K562 (cell line): Measurements from ENCODE around the gene UBE2C. TPM values are rescaled to one million over a fixed set of nuclear protein-coding genes. Genes with fewer than 3 reads are reported as not detected.

ENCODE experiments used
- ATAC-seq: fragments of 200-7000 bp; cut with Tn5 transposase; 3 replicates; pipeline ENCODE4 v1.9.1; 2020; ENCODE audit warnings: moderate library complexity
- Bru-seq: library from RNA; stranded (reverse); fragments of 400-500 nt; gene quantifications from one replicate; lab custom pipeline; 2021; lab: Mats Ljungman, UMichigan
- BruChase-seq, 2 experiments: library from RNA; stranded (reverse); fragments of 400-500 nt; gene quantifications; one replicate each; lab custom pipeline; 2021; lab: Mats Ljungman, UMichigan
- BruUV-seq: library from RNA; stranded (reverse); fragments of 400-500 nt; replicated peaks from 2 replicates; lab custom pipeline; 2021; lab: Mats Ljungman, UMichigan
- CTCF ChIA-PET: fragments of 300-600 bp; formaldehyde crosslinking; extraction: SDS; loops from one replicate; lab custom pipeline; 2021; ENCODE audit warnings: low intra/inter-chr PET ratio; lab: Yijun Ruan, JAX
- POLR2A ChIA-PET: fragments of 300-600, 350-650 bp; sonication (Branson Sonifier 250); formaldehyde crosslinking; extraction: SDS; loops from one replicate; lab custom pipeline; 2021; ENCODE audit warnings: antibody characterized with exemption, inconsistent platforms; lab: Yijun Ruan, JAX
- DNase-seq, 4 experiments: peaks; one replicate each; pipeline versions ENCODE4 v3.0.0 to v3.0.0-alpha.2; 2011 to 2018; ENCODE audit warnings: low spot score in 3 of 4, mixed read lengths in 3 of 4; ENCODE audit errors: extremely low read depth in 1 of 4
- FAIRE-seq: peaks from 2 replicates; lab custom pipeline; 2011; peaks lifted over from hg19 to GRCh38; lab: Jason Lieb, UNC
- H2AFZ ChIP-seq: 2 replicates; pipeline ENCODE4 v1.6.0; 2011; ENCODE audit warnings: low read depth, low read length, control low read depth, inconsistent platforms
- H3K27ac ChIP-seq: fragments of 200-600 bp; 3 replicates; pipeline ENCODE4 v1.8.0; 2011; ENCODE audit warnings: low read depth, mild to moderate bottlenecking, control low read depth, inconsistent platforms, low read length, moderate library complexity, mixed read lengths; ENCODE audit errors: extremely low read depth
- H3K27me3 ChIP-seq, 2 experiments: fragments of 300-600 bp in 1 of 2; 2 replicates in 1 of 2; 3 replicates in 1 of 2; pipeline versions ENCODE4 v1.6.0 to v1.8.0; 2011; ENCODE audit warnings: inconsistent platforms in 2 of 2, low read length in 2 of 2, mild to moderate bottlenecking in 1 of 2, mixed read lengths in 1 of 2, moderate library complexity in 1 of 2; ENCODE audit not compliant: control insufficient read depth in 2 of 2, insufficient read depth in 2 of 2
- H3K36me3 ChIP-seq: fragments of 300-600 bp; 3 replicates; pipeline ENCODE4 v1.8.0; 2011; ENCODE audit warnings: mild to moderate bottlenecking, low read length, inconsistent platforms; ENCODE audit not compliant: control insufficient read depth, insufficient read depth
- H3K4me1 ChIP-seq, 2 experiments: fragments of 200-600 bp in 1 of 2; replicated peaks in 1 of 2; 2 replicates in 1 of 2; 3 replicates in 1 of 2; pipeline versions ENCODE4 v1.5.1 to v1.8.0; 2011; ENCODE audit warnings: inconsistent platforms in 2 of 2, low read length in 2 of 2, mild to moderate bottlenecking in 1 of 2, mixed read lengths in 1 of 2, moderate library complexity in 1 of 2; ENCODE audit not compliant: control insufficient read depth in 2 of 2, insufficient read depth in 2 of 2
- H3K4me2 ChIP-seq: 2 replicates; pipeline ENCODE4 v1.6.1; 2011; ENCODE audit warnings: low read length, control low read depth, inconsistent platforms, mixed read lengths; ENCODE audit not compliant: insufficient read depth
- H3K4me3 ChIP-seq: fragments of 200-600 bp; sonication (generic), shearing (Covaris generic); 2 replicates; pipeline ENCODE4 v1.5.1; 2016; ENCODE audit warnings: control low read depth, inconsistent platforms
- H3K79me2 ChIP-seq: fragments of 200-600 bp; 3 replicates; pipeline ENCODE4 v1.8.0; 2011; ENCODE audit warnings: low read length, inconsistent platforms; ENCODE audit not compliant: control insufficient read depth, insufficient read depth
- H3K9ac ChIP-seq, 2 experiments: 2 replicates each; pipeline versions ENCODE4 v1.6.0 to v1.6.1; 2011; ENCODE audit warnings: low read depth in 2 of 2, low read length in 2 of 2, control low read depth in 1 of 2, inconsistent platforms in 1 of 2, mild to moderate bottlenecking in 1 of 2, mixed read lengths in 1 of 2; ENCODE audit not compliant: insufficient read depth in 1 of 2
- H3K9me1 ChIP-seq: one replicate; pipeline ENCODE4 v1.6.0; 2011; ENCODE audit warnings: inconsistent platforms, mild to moderate bottlenecking, low read length, moderate library complexity; ENCODE audit not compliant: control insufficient read depth, insufficient read depth
- H3K9me3 ChIP-seq: replicated peaks from 2 replicates; pipeline ENCODE4 v1.5.1; 2011; ENCODE audit warnings: low read depth, low read length, inconsistent platforms; ENCODE audit not compliant: control insufficient read depth, insufficient read depth
- H4K20me1 ChIP-seq: replicated peaks from 2 replicates; pipeline ENCODE4 v1.6.1; 2011; ENCODE audit warnings: low read length, inconsistent platforms, mixed read lengths; ENCODE audit not compliant: control insufficient read depth, insufficient read depth
- BACH1 ChIP-seq: fragments of 200-800 bp; sonication (Bioruptor generic); IDR thresholded peaks from 2 replicates; pipeline ENCODE4 v1.6.1; 2016; ENCODE audit warnings: missing genetic modification characterization, missing compliant biosample characterization
- CTBP1 ChIP-seq: fragments of 450-650 bp; IDR thresholded peaks from 2 replicates; pipeline ENCODE4 v1.6.1; 2016; ENCODE audit warnings: borderline replicate concordance
- FOXA1 ChIP-seq: fragments of 450-650 bp; IDR thresholded peaks from 2 replicates; pipeline ENCODE4 v1.6.1; 2016; ENCODE audit warnings: mild to moderate bottlenecking, borderline replicate concordance
- JUNB ChIP-seq: fragments of 450-650 bp; formaldehyde crosslinking; conservative IDR thresholded peaks from 2 replicates; pipeline ENCODE4 v1.4.0; 2020; ENCODE audit warnings: mild to moderate bottlenecking
- NFYB ChIP-seq: IDR thresholded peaks from 2 replicates; pipeline ENCODE4 v1.6.1; 2011; ENCODE audit warnings: mild to moderate bottlenecking, moderate library complexity; ENCODE audit not compliant: insufficient read length; ENCODE audit errors: extremely low read depth
- POLR2G ChIP-seq: fragments of 200-400 bp; formaldehyde crosslinking; IDR thresholded peaks from 2 replicates; pipeline ENCODE4 v1.6.1; 2017; ENCODE audit warnings: low read depth, mild to moderate bottlenecking, antibody characterized with exemption, low read length, moderate library complexity
- RBFOX2 ChIP-seq: fragments of 200-400 bp; formaldehyde crosslinking; IDR thresholded peaks from 2 replicates; pipeline ENCODE4 v1.6.1; 2017; ENCODE audit warnings: low read depth, mild to moderate bottlenecking, low read length, moderate library complexity
- RBM22 ChIP-seq: fragments of 200-400 bp; formaldehyde crosslinking; IDR thresholded peaks from 2 replicates; pipeline ENCODE4 v1.6.1; 2018; ENCODE audit warnings: low read length, low read depth; ENCODE audit not compliant: poor library complexity, severe bottlenecking
- TARDBP ChIP-seq: fragments of 450-650 bp; IDR thresholded peaks from 2 replicates; pipeline ENCODE4 v1.6.1; 2016
- ZNF23 ChIP-seq: fragments of 250-450 bp; sonication (Bioruptor Pico); IDR thresholded peaks from 2 replicates; pipeline ENCODE4 v1.4.0; 2020; ENCODE audit warnings: mild to moderate bottlenecking
- WGBS: fragments of 100-300 bp; shearing (Covaris generic); methylation state at CpG from one replicate; pipeline ENCODE4 v1.1.6; 2016; ENCODE audit warnings: low coverage, mixed read lengths; ENCODE audit not compliant: insufficient coverage; ENCODE audit errors: missing lambda C conversion rate; 5-methylcytosine and 5-hydroxymethylcytosine counted together
- in situ Hi-C: fragments of 300-500 bp; cut with MboI; formaldehyde crosslinking; loops from 4 replicates; pipeline ENCODE4 v1.15.0; 2018; ENCODE audit warnings: inconsistent platforms, mixed read lengths
- intact Hi-C: fragments of 100-400 bp; cut with micrococcal nuclease; formaldehyde crosslinking; loops from 2 replicates; pipeline ENCODE4 v1.14.2; 2022
- long read RNA-seq, 3 experiments: library from polyadenylated mRNA in 2 of 3; library from RNA in 1 of 3; unstranded in 2 of 3; stranded (forward) in 1 of 3; transcript quantifications; one replicate each; pipeline ENCODE4 v2.0.0, GENCODE V29; 2019 to 2022
- polyA minus RNA-seq, 3 experiments: library from RNA; depleted of rRNA, polyadenylated mRNA; stranded (reverse); fragments of >200 nt; gene quantifications; 2 replicates each; pipeline ENCODE4 v1.2.3, GENCODE V29; 2011
- polyA plus RNA-seq, 8 experiments: library from polyadenylated mRNA; depleted of rRNA in 4 of 8; stranded (reverse) in 5 of 8; unstranded in 3 of 8; fragments of >200 nt; fragmentation: Nextera tagmentation in 2 of 8; fragmentation: Illumina TruSeq in 1 of 8; extraction: Ambion mirVana in 2 of 8; extraction: Trizol in 1 of 8; gene quantifications; 2 replicates each; pipeline versions ENCODE4 v1.2.1 to v1.2.3, GENCODE V29; 2011 to 2014; ENCODE audit warnings: inconsistent platforms in 1 of 8, missing spikeins in 1 of 8
- total RNA-seq, 7 experiments: library from RNA; depleted of rRNA in 6 of 7; stranded (reverse); fragments of >200 nt in 6 of 7; fragmentation: Illumina TruSeq in 2 of 7; extraction: Trizol in 2 of 7; gene quantifications; 2 replicates each; pipeline versions ENCODE4 v1.2.1 to v1.2.3, GENCODE V29; 2011 to 2021; ENCODE audit warnings: low replicate concordance in 1 of 7
- TF ChIP-seq, protein P1 (sequence below): fragments of 450-650 bp; IDR thresholded peaks from 2 replicates; pipeline ENCODE4 v1.6.1; 2016; ENCODE audit warnings: mild to moderate bottlenecking
- TF ChIP-seq, protein P2 (sequence below): sonication (generic); formaldehyde crosslinking; IDR thresholded peaks from 2 replicates; pipeline ENCODE4 v1.8.1; 2023; ENCODE audit warnings: mild to moderate bottlenecking, missing genetic modification reagents

The UBE2C gene
- 3.7 and 4.6 TPM in 2 replicates for total RNA-seq (2011; cell fraction: chromatin; rRNA removed; ENCODE audit: low replicate concordance)
- 1.8 and 3.4 TPM in 2 replicates for total RNA-seq (2011; cell fraction: nucleolus; rRNA removed)
- total RNA-seq (2011; cell fraction: nucleoplasm; rRNA removed) = 1.8 and 3.6 TPM in 2 replicates
- total RNA-seq (2014; rRNA removed) (0.41 and 0.68 TPM in 2 replicates), total RNA-seq (2014; rRNA removed; fragmentation: Illumina TruSeq; extraction: Trizol) (0.48 and 0.69 TPM in 2 replicates), total RNA-seq (2015; rRNA removed; fragmentation: Illumina TruSeq; extraction: Trizol) (0.83 and 0.98 TPM in 2 replicates), total RNA-seq (2021) (1.5 and 1.7 TPM in 2 replicates), polyA plus RNA-seq (2011; rRNA removed) (1.4 and 1.7 TPM in 2 replicates), polyA plus RNA-seq (2014; fragmentation: Illumina TruSeq; extraction: Trizol) (0.51 and 1.1 TPM in 2 replicates), polyA plus RNA-seq (2014; fragmentation: Nextera tagmentation; extraction: Ambion mirVana) (under 1 TPM; 0.52 to 0.63 TPM), polyA plus RNA-seq (2014; rRNA removed) (1.5 and 1.6 TPM in 2 replicates), polyA minus RNA-seq (2011; rRNA and poly(A)+ RNA removed) (not detected in 2 replicates), Bru-seq, nascent RNA (percentile 42 among the genes with signal in this experiment), BruChase-seq, experiment 1, labeled RNA remaining after a 2-hour chase (percentile 54 among the genes with signal in this experiment), BruChase-seq, experiment 2, labeled RNA remaining after a 6-hour chase (percentile 61 among the genes with signal in this experiment)
- polyA plus RNA-seq (2011; cell fraction: cytosol; rRNA removed) = 0.78 and 1.4 TPM in 2 replicates
- polyA plus RNA-seq (2011; cell fraction: nucleus; rRNA removed) = 3.6 and 6.6 TPM in 2 replicates
- polyA plus RNA-seq (2012) = 0.68 and 0.78 TPM in 2 replicates
- 7.5 and 27.5 TPM in 2 replicates for polyA minus RNA-seq (2011; cell fraction: cytosol; rRNA and poly(A)+ RNA removed)
- polyA minus RNA-seq (2011; cell fraction: nucleus; rRNA and poly(A)+ RNA removed) = 1.9 and 5.8 TPM in 2 replicates
- long read RNA-seq, experiment 1, partial matches to known transcripts = 1 of 1 reads
- long read RNA-seq, experiment 1, other reads (novel, unspliced or antisense) = 0 of 1 reads
- long read RNA-seq, experiment 2 = 0 reads
- long read RNA-seq, experiment 3 = 0 reads

DNA sequence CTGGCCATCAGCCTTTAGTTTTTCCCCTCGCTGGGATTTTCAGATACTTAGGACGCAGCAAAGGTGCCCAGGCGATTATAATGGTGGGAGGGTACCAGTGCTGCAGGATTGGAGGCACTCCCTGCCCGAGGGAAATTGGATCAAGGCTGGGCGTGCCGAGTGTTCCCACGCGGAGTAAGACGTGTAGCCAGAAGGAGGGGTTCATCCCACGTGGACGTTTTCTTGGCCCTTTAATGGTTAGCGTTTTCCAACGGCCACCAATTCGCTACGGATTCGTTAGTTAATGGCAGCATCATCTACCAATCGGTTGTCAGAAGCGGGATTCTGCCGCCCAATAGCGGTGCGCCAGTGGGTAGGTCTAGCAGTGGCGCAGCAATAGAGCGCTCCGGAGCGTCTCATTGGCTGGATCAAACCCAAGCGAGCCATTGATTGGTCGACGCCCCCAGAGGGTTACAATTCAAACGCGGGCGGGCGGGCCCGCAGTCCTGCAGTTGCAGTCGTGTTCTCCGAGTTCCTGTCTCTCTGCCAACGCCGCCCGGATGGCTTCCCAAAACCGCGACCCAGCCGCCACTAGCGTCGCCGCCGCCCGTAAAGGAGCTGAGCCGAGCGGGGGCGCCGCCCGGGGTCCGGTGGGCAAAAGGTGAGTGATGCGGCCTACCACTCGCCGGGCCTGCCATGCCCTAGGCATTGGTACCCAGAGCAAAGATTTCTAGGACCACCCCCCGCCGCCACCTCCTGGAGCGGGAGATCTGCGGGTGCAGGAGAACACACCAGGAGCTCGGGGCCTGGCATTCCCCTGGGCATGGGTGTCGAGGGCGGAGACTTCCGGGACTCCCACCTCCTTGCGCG is at the start of gene UBE2C:
Gene UBE2C, plus strand, starts transcription at position 488 of the 849 bp plus-strand sequence. Its CDS starts 52 bp downstream, at position 540.
- Histone ChIP-seq H4K20me1 (no peaks in the 10 kb centered on the region), H2AFZ (no peak within 1 kb of the TSS), H3K27ac (no peak within 1 kb of the TSS), H3K4me1 (peaks cover 13 to 23% of the 10 kb centered on the region in 2 experiments), H3K79me2 (no peaks in the 10 kb centered on the region), H3K27me3 (no peaks in the 10 kb centered on the region), H3K9ac (no peak within 1 kb of the TSS), H3K4me2 (no peak within 1 kb of the TSS), H3K36me3 (peaks cover 38% of the 10 kb centered on the region; the same call in 2 of the 3 replicates), H3K9me3 (peaks cover 11% of the 10 kb centered on the region; the same call in 1 of the 2 replicates), H3K4me3 (no peak within 1 kb of the TSS), H3K9me1 (no peaks in the 10 kb centered on the region)
- intact Hi-C loops = no loop called here
- CTCF ChIA-PET = no interaction called here
- in situ Hi-C loops = no loop called here
- no TSS peak for BruUV-seq
- DNase-seq = no peak
- POLR2A ChIA-PET = interaction anchor here (1.2 kb wide), 1 partner anchor 12 kb away, joined by 3 read pairs; no protein-coding TSS in a partner anchor
- 94% methylated on average over 41 of the region's 65 CpGs for WGBS
- no peak for ATAC-seq
- no peak for FAIRE-seq
- peak; percentile 48 for TF ChIP-seq NFYB
- TF ChIP-seq, protein P1, sequence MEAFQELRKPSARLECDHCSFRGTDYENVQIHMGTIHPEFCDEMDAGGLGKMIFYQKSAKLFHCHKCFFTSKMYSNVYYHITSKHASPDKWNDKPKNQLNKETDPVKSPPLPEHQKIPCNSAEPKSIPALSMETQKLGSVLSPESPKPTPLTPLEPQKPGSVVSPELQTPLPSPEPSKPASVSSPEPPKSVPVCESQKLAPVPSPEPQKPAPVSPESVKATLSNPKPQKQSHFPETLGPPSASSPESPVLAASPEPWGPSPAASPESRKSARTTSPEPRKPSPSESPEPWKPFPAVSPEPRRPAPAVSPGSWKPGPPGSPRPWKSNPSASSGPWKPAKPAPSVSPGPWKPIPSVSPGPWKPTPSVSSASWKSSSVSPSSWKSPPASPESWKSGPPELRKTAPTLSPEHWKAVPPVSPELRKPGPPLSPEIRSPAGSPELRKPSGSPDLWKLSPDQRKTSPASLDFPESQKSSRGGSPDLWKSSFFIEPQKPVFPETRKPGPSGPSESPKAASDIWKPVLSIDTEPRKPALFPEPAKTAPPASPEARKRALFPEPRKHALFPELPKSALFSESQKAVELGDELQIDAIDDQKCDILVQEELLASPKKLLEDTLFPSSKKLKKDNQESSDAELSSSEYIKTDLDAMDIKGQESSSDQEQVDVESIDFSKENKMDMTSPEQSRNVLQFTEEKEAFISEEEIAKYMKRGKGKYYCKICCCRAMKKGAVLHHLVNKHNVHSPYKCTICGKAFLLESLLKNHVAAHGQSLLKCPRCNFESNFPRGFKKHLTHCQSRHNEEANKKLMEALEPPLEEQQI = 0 out of 2 replicates have a peak, but pooled peaks have one; percentile 48
- peak; percentile 37; the same call in 1 of the 2 replicates for TF ChIP-seq RBFOX2
- peak; percentile 62 for TF ChIP-seq RBM22
- no peak for TF ChIP-seq JUNB (CRISPR knock-in tag)
- TF ChIP-seq, protein P2, sequence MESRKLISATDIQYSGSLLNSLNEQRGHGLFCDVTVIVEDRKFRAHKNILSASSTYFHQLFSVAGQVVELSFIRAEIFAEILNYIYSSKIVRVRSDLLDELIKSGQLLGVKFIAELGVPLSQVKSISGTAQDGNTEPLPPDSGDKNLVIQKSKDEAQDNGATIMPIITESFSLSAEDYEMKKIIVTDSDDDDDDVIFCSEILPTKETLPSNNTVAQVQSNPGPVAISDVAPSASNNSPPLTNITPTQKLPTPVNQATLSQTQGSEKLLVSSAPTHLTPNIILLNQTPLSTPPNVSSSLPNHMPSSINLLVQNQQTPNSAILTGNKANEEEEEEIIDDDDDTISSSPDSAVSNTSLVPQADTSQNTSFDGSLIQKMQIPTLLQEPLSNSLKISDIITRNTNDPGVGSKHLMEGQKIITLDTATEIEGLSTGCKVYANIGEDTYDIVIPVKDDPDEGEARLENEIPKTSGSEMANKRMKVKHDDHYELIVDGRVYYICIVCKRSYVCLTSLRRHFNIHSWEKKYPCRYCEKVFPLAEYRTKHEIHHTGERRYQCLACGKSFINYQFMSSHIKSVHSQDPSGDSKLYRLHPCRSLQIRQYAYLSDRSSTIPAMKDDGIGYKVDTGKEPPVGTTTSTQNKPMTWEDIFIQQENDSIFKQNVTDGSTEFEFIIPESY (CRISPR knock-in tag) = peak; percentile 90
- no peak for TF ChIP-seq TARDBP
- no peak for TF ChIP-seq CTBP1
- no peak for TF ChIP-seq ZNF23 (CRISPR knock-in tag)
- TF ChIP-seq POLR2G = peak; percentile 68
- no peak for TF ChIP-seq BACH1
- no peak for TF ChIP-seq FOXA1
